ENCODE results near the gene RNF227. TPM values are rescaled to one million over a fixed set of nuclear protein-coding genes. Genes with fewer than 3 reads are reported as not detected.
"Not testable (repeated sequence)": the region's sequence is repeated elsewhere in the genome, so short reads cannot be mapped to it uniquely, and the experiment has no call there.

Gene RNF227
- total RNA-seq: 1.0 and 4.7 TPM in 2 replicates

GRCh38 chr17:7915611-7916384 is at the start of gene RNF227:
TSS of gene RNF227 (minus strand) at chr17:7916289. CDS start at chr17:7916195, 94 bp downstream.
- DNase-seq (ENCODE audit: low read depth): peak; percentile 78

GRCh38 chr17:7961421-7961820 is 45.3 kb upstream of the RNF227 start:
- no peak for DNase-seq (ENCODE audit: low read depth)

GRCh38 chr17:7959503-7960253 is 43.6 kb upstream of the RNF227 start:
- peak; percentile 26 for DNase-seq (ENCODE audit: low read depth)

GRCh38 chr17:7956228-7956965 is 40.3 kb upstream of the RNF227 start:
- no peak for DNase-seq (ENCODE audit: low read depth)

GRCh38 chr17:7955414-7956227 is 39.5 kb upstream of the RNF227 start:
- no peak for DNase-seq (ENCODE audit: low read depth)

- DNase-seq (ENCODE audit: low read depth): not testable (repeated sequence)
Observed at GRCh38 chr17:7953266-7953665, 37.2 kb upstream of the RNF227 start.

- no peak for DNase-seq (ENCODE audit: low read depth)
Observed at GRCh38 chr17:7951143-7951792, 35.2 kb upstream of the RNF227 start.

- DNase-seq (ENCODE audit: low read depth): no peak
Observed at GRCh38 chr17:7950578-7950977, 34.5 kb upstream of the RNF227 start.

- DNase-seq (ENCODE audit: low read depth): no peak
Observed at GRCh38 chr17:7947651-7948050, 31.6 kb upstream of the RNF227 start.

GRCh38 chr17:7946441-7946840 is 30.4 kb upstream of the RNF227 start:
- DNase-seq (ENCODE audit: low read depth): no peak

- DNase-seq (ENCODE audit: low read depth): no peak
Observed at GRCh38 chr17:7945651-7946050, 29.6 kb upstream of the RNF227 start.

GRCh38 chr17:7944326-7944725 is 28.2 kb upstream of the RNF227 start:
- DNase-seq (ENCODE audit: low read depth): no peak

- no peak for DNase-seq (ENCODE audit: low read depth)
Observed at GRCh38 chr17:7943291-7943690, 27.2 kb upstream of the RNF227 start.

GRCh38 chr17:7940743-7941142 is 24.7 kb upstream of the RNF227 start:
- no peak for DNase-seq (ENCODE audit: low read depth)

- DNase-seq (ENCODE audit: low read depth): no peak
Observed at GRCh38 chr17:7940034-7940433, 23.9 kb upstream of the RNF227 start.

GRCh38 chr17:7935859-7936258 is 19.8 kb upstream of the RNF227 start:
- no peak for DNase-seq (ENCODE audit: low read depth)

- DNase-seq (ENCODE audit: low read depth): peak; percentile 63
Observed at GRCh38 chr17:7932949-7933348, 16.9 kb upstream of the RNF227 start.

GRCh38 chr17:7932483-7932891 is 16.4 kb upstream of the RNF227 start:
- DNase-seq (ENCODE audit: low read depth): peak; percentile 13

- DNase-seq (ENCODE audit: low read depth): peak; percentile 97
Observed at GRCh38 chr17:7931709-7932482, 15.8 kb upstream of the RNF227 start, which contains the start of the genes CNTROB and TRAPPC1. TSS of gene CNTROB (plus strand) at chr17:7932206. CDS start at chr17:7933080, 874 bp downstream. TSS of gene TRAPPC1 (minus strand) at chr17:7931946. CDS start at chr17:7931829, 117 bp downstream.
